Smooth muscle cell (in vitro differentiated cells): ENCODE results near the gene TMED7. TPM values are rescaled to one million over a fixed set of nuclear protein-coding genes. Genes with fewer than 3 reads are reported as not detected.
A peak's percentile ranks its signal among the peaks of the same experiment; 100 is the strongest.

Experiments
- DNase-seq: peaks from one replicate; lab custom pipeline; 2025; ENCODE audit not compliant: unreplicated experiment; lab: John Stamatoyannopoulos, UW
- H2AFZ ChIP-seq: fragments of 200-600 bp; sonication (generic); 2 replicates; pipeline ENCODE4 v1.6.0; 2016; ENCODE audit warnings: antibody characterized with exemption, low read depth, mild to moderate bottlenecking
- H3F3A ChIP-seq: fragments of 200-600 bp; sonication (generic); 2 replicates; pipeline ENCODE4 v1.6.0; 2017; ENCODE audit warnings: antibody characterized with exemption, low read depth
- H3K27ac ChIP-seq: fragments of 200-600 bp; sonication (generic); 2 replicates; pipeline ENCODE4 v1.5.1; 2016; ENCODE audit warnings: low read depth, mild to moderate bottlenecking
- H3K27me3 ChIP-seq: fragments of 200-600 bp; sonication (generic); 2 replicates; pipeline ENCODE4 v1.6.1; 2016; ENCODE audit warnings: low read depth, mild to moderate bottlenecking
- H3K36me3 ChIP-seq: fragments of 200-600 bp; sonication (generic); 2 replicates; pipeline ENCODE4 v1.5.1; 2016; ENCODE audit warnings: low read depth
- H3K4me1 ChIP-seq: fragments of 200-600 bp; sonication (generic); 2 replicates; pipeline ENCODE4 v1.5.1; 2016; ENCODE audit warnings: low read depth
- H3K4me2 ChIP-seq: fragments of 200-600 bp; sonication (generic); 2 replicates; pipeline ENCODE4 v1.6.0; 2016; ENCODE audit warnings: mild to moderate bottlenecking
- H3K4me3 ChIP-seq: fragments of 200-600 bp; sonication (generic); 2 replicates; pipeline ENCODE4 v1.5.1; 2016; ENCODE audit warnings: mild to moderate bottlenecking
- H3K79me2 ChIP-seq: fragments of 200-600 bp; sonication (generic); 2 replicates; pipeline ENCODE4 v1.6.0; 2016; ENCODE audit warnings: low read depth, mild to moderate bottlenecking
- H3K9ac ChIP-seq: fragments of 200-600 bp; sonication (generic); 2 replicates; pipeline ENCODE4 v1.6.0; 2016; ENCODE audit warnings: low read depth
- H3K9me3 ChIP-seq: fragments of 200-600 bp; sonication (generic); replicated peaks from 2 replicates; pipeline ENCODE4 v1.5.1; 2016; ENCODE audit warnings: low read depth
- H4K20me1 ChIP-seq: fragments of 200-600 bp; sonication (generic); 2 replicates; pipeline ENCODE4 v1.6.0; 2016; ENCODE audit warnings: low read depth
- WGBS: methylation state at CpG from one replicate; pipeline ENCODE4 v1.1.7; 2016; ENCODE audit warnings: low lambda C conversion rate; 5-methylcytosine and 5-hydroxymethylcytosine counted together
- polyA plus RNA-seq: library from polyadenylated mRNA; unstranded; fragments of >200 nt; fragmentation: Nextera tagmentation; extraction: Ambion mirVana; gene quantifications from 2 replicates; pipeline ENCODE4 v1.2.1, GENCODE V29; 2016
- total RNA-seq: library from RNA; depleted of rRNA; stranded (reverse); fragments of >200 nt; gene quantifications from 2 replicates; pipeline ENCODE4 v1.2.3, GENCODE V29; 2014
- TF ChIP-seq, protein P1 (sequence below): fragments of 200-600 bp; sonication (generic); IDR thresholded peaks from 2 replicates; pipeline ENCODE4 v1.5.1; 2017; ENCODE audit warnings: borderline replicate concordance, mild to moderate bottlenecking, antibody characterized with exemption; ENCODE audit not compliant: insufficient read depth, poor library complexity, severe bottlenecking

Gene TMED7
- total and polyA plus RNA-seq, 2 experiments from 2014 or later, result 91.5 to 236 TPM

DNA sequence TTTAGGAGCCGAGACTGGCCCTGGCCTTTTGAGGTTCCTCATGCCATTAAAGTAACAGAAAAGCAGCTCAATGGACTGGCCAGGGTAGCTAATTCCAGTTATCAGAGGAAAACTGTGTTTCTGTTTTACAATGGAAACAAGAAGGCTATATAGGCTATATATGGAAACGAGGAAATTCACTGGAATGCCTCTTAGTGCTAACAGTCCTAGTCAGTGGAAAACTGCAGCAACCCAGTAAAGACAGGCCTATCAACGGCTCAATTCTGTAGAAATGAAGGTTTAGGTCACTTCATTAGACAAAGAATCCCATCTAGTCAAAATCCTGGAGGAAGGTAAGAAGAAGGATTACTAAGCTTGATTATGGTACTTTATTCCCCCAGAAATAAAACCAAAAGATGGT, 20.4 kb downstream of the TMED7 start:
- 19% methylated on average over 3 of the region's 3 CpGs for WGBS
- Histone ChIP-seq H3K27ac (peak overlapping the region; percentile 55), H3K4me1 (peaks cover 19% of the 10 kb centered on the region), H3K27me3 (no peaks in the 10 kb centered on the region), H3K9ac (no peak overlapping the region), H3K36me3 (no peaks in the 10 kb centered on the region), H3K4me2 (peak overlapping the region; percentile 34), H3K9me3 (no peaks in the 10 kb centered on the region), H2AFZ (no peak overlapping the region), H3K79me2 (peaks cover 41% of the 10 kb centered on the region), H3F3A (peaks cover 21% of the 10 kb centered on the region), H4K20me1 (peaks cover 3% of the 10 kb centered on the region), H3K4me3 (no peak overlapping the region)
- TF ChIP-seq, protein P1, sequence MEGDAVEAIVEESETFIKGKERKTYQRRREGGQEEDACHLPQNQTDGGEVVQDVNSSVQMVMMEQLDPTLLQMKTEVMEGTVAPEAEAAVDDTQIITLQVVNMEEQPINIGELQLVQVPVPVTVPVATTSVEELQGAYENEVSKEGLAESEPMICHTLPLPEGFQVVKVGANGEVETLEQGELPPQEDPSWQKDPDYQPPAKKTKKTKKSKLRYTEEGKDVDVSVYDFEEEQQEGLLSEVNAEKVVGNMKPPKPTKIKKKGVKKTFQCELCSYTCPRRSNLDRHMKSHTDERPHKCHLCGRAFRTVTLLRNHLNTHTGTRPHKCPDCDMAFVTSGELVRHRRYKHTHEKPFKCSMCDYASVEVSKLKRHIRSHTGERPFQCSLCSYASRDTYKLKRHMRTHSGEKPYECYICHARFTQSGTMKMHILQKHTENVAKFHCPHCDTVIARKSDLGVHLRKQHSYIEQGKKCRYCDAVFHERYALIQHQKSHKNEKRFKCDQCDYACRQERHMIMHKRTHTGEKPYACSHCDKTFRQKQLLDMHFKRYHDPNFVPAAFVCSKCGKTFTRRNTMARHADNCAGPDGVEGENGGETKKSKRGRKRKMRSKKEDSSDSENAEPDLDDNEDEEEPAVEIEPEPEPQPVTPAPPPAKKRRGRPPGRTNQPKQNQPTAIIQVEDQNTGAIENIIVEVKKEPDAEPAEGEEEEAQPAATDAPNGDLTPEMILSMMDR, result no peak
- no peak for DNase-seq

DNA sequence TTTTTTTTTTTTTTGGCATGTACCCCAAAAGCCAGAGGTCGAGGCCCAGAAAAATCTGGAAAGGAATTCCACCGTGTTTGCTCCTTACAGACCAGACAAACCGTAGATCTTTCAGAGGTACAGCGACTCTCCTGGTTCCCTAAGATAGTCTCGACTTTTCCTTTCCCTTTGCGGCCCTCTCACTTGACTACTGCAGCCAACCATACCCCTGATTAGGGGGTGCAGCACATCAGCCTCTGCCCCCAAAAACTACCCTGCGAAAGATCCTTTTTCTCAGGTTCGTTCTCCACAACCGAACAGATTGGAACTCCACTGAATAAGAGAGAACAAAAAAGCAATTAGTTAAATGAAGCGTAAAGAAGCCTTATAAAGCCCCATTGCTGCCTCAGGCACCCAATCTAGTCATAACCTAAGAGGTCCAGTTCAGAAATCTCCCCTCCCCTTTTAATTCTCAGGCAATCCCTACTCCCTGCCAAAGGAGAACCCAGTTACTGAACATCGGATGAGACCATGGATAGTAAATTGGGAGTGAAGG, 23.2 kb downstream of the TMED7 start:
- Histone ChIP-seq H3F3A (peaks cover 25% of the 10 kb centered on the region), H3K4me2 (peak overlapping the region; percentile 100), H3K27ac (peak overlapping the region; percentile 93), H3K4me3 (peak overlapping the region; percentile 88), H2AFZ (no peak overlapping the region), H3K36me3 (no peaks in the 10 kb centered on the region), H3K79me2 (peaks cover 43% of the 10 kb centered on the region), H3K27me3 (no peaks in the 10 kb centered on the region), H3K9ac (peak overlapping the region; percentile 93), H3K4me1 (peaks cover 33% of the 10 kb centered on the region), H4K20me1 (peaks cover 21% of the 10 kb centered on the region), H3K9me3 (no peaks in the 10 kb centered on the region)
- 54% methylated on average over 11 of the region's 11 CpGs for WGBS
- TF ChIP-seq, protein P1, result no peak
- no peak for DNase-seq

DNA sequence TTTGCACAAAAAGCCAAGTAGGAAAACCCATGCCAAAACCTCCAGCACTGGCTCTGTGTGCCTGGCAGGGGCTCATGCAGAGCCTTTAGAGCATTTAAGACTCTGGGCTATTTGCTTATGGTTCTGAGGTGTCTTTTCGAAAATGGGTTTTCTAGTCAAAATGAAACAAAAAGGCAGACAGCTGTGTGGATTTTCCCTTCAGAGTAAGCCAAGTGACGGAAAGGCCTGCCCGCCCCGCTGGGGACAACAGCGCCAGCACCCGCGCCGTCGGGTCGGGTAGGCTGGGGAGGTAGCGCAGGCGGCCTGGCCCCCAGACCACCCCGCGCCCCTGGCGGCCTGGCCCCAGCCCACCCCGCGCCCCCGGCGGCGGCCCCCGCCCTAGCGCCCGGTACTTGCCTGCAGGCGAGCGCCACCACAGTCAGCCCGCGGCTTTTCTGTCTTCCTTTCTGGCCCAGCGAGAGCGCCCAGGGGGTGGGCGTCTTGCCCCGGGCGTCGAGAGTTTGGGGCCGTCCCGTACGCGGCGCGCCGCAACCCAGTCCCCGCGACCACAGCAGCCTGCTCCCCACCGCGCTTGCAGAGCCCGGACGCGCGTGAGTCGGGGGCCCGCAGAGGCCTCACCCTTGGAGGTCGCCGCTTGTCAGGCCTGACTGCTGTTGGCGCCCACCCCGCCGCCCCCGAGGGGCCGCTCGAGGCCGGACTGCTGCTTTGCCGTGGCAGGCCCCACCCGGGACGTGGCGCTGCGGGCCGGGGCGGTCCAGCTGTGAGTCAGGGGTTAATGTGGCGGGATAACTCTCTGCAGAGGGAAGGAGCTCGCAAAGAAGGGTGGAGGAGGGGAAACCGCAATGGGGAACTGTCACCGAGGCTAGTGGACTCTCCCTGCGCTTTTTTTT, 23.9 kb downstream of the TMED7 start, which contains the start of gene TICAM2:
TSS of gene TICAM2 (minus strand) at position 779 of the 890 bp plus-strand sequence. CDS start 21,223 bp downstream, outside the sequence.
- Histone ChIP-seq H3K4me1 (peaks cover 33% of the 10 kb centered on the region), H2AFZ (peak within 1 kb of the TSS; percentile 51), H3K36me3 (no peaks in the 10 kb centered on the region), H3K79me2 (peaks cover 48% of the 10 kb centered on the region), H3K27ac (peak within 1 kb of the TSS; percentile 93), H3K4me3 (peak within 1 kb of the TSS; percentile 88), H4K20me1 (peaks cover 28% of the 10 kb centered on the region), H3K9me3 (no peaks in the 10 kb centered on the region), H3K4me2 (peak within 1 kb of the TSS; percentile 100), H3F3A (peaks cover 24% of the 10 kb centered on the region), H3K9ac (peak within 1 kb of the TSS; percentile 93), H3K27me3 (no peaks in the 10 kb centered on the region)
- DNase-seq, result peak; percentile 38
- WGBS, result 3% methylated on average over 39 of the region's 71 CpGs
- TF ChIP-seq, protein P1, result peak; percentile 17
